Mesenteric fat pad (tissue), 1 donor: ENCODE results near the gene CCDC116. TPM values are rescaled to one million over a fixed set of nuclear protein-coding genes. Genes with fewer than 3 reads are reported as not detected.
"Not testable (repeated sequence)": the region's sequence is repeated elsewhere in the genome, so short reads cannot be mapped to it uniquely, and the experiment has no call there.

Experiments
- DNase-seq: peaks from one replicate; pipeline ENCODE4 v3.0.0-alpha.2; 2020; ENCODE audit warnings: low spot score
- long read RNA-seq: library from polyadenylated mRNA; unstranded; transcript quantifications from one replicate; pipeline ENCODE4 v2.0.0, GENCODE V29; 2020
- total RNA-seq: library from RNA; stranded (reverse); fragmentation: NEBNext Ultra II Directional; extraction: Animal tissue kit (Norgen Biotek cat#: 25700); gene quantifications from one replicate; pipeline ENCODE4 v1.2.1, GENCODE V29; 2021
- donor health status: DM: yes; HTN: yes; CAD: no.

CCDC116 gene
- 0.39 TPM for total RNA-seq
- long read RNA-seq, result 0 reads

- DNase-seq, result no peak
Observed at GRCh38 chr22:21632237-21632895, at the start of gene CCDC116. Gene CCDC116, plus strand, starts transcription at chr22:21632760. Its CDS starts 422 bp downstream, at chr22:21633182.

GRCh38 chr22:21582801-21583740, 49.5 kb upstream of the CCDC116 start:
- no peak for DNase-seq

- no peak for DNase-seq
Observed at GRCh38 chr22:21585389-21585788, 47.2 kb upstream of the CCDC116 start.

- no peak for DNase-seq
Observed at GRCh38 chr22:21587803-21588611, 44.6 kb upstream of the CCDC116 start.

GRCh38 chr22:21589396-21589795, 43.2 kb upstream of the CCDC116 start:
- no peak for DNase-seq

GRCh38 chr22:21590809-21591641, 41.5 kb upstream of the CCDC116 start:
- no peak for DNase-seq

- DNase-seq, result no peak
Observed at GRCh38 chr22:21591695-21592094, 40.9 kb upstream of the CCDC116 start.

GRCh38 chr22:21592422-21592821, 40.1 kb upstream of the CCDC116 start:
- no peak for DNase-seq

GRCh38 chr22:21593406-21594232, 38.9 kb upstream of the CCDC116 start:
- DNase-seq, result no peak

GRCh38 chr22:21594865-21595452, 37.6 kb upstream of the CCDC116 start:
- no peak for DNase-seq

GRCh38 chr22:21596356-21597135, 36.0 kb upstream of the CCDC116 start:
- not testable (repeated sequence) for DNase-seq

GRCh38 chr22:21598302-21598701, 34.3 kb upstream of the CCDC116 start:
- no peak for DNase-seq

- no peak for DNase-seq
Observed at GRCh38 chr22:21599053-21599893, 33.3 kb upstream of the CCDC116 start.

GRCh38 chr22:21602579-21602978, 30.0 kb upstream of the CCDC116 start:
- no peak for DNase-seq

GRCh38 chr22:21603973-21604372, 28.6 kb upstream of the CCDC116 start:
- no peak for DNase-seq

GRCh38 chr22:21605887-21606564, 26.5 kb upstream of the CCDC116 start:
- DNase-seq, result no peak

GRCh38 chr22:21606775-21607174, 25.8 kb upstream of the CCDC116 start:
- DNase-seq, result no peak
